ENCODE measurements around the gene ASCC3.
A peak's percentile ranks its signal among the peaks of the same experiment; 100 is the strongest.
"Not testable (repeated sequence)": the region's sequence is repeated elsewhere in the genome, so short reads cannot be mapped to it uniquely, and the experiment has no call there.

ASCC3 gene

DNA sequence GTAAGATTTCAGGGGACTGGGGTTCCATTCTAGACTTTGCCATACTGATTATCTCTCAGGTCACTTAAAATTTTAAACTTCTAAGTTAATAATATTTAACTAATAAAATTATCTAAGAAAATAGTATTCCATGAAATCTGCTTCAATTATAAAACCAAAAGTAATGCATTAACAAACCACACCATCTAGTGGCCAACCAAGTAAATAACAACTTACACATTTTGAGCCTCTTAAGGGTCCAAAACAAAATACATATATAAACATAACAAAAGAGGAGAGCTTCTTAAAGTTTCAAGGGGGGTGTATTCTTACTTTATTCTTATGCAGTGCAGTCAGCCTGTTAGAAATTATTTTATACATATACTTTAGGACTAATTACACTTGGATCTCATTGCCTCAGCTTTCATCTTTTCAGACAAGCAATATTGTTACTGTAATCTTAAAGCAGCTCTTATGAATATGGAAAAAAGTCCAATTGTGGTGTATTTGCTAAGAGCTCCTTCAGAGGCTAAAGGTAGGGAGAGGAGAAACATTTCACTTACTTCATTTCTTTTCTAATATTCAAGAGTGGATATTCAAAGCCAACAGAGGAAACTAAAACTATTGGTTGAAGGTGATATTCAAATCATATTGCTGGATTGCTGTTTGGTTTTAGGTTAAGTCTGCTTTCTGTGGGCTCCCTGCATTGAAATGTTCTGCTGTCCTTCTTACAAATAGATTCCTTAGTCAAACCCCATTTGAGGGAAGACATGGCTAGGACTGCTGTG is 216.7 kb downstream of the ASCC3 start:
- TF ChIP-seq, protein P1, sequence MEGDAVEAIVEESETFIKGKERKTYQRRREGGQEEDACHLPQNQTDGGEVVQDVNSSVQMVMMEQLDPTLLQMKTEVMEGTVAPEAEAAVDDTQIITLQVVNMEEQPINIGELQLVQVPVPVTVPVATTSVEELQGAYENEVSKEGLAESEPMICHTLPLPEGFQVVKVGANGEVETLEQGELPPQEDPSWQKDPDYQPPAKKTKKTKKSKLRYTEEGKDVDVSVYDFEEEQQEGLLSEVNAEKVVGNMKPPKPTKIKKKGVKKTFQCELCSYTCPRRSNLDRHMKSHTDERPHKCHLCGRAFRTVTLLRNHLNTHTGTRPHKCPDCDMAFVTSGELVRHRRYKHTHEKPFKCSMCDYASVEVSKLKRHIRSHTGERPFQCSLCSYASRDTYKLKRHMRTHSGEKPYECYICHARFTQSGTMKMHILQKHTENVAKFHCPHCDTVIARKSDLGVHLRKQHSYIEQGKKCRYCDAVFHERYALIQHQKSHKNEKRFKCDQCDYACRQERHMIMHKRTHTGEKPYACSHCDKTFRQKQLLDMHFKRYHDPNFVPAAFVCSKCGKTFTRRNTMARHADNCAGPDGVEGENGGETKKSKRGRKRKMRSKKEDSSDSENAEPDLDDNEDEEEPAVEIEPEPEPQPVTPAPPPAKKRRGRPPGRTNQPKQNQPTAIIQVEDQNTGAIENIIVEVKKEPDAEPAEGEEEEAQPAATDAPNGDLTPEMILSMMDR (IDR thresholded peaks at IDR 0.05; ENCODE audit: low read depth, low read length) = peak; percentile 61
- DNase-seq (ENCODE audit: extremely low read depth, low read depth) = peak; percentile 2

DNA sequence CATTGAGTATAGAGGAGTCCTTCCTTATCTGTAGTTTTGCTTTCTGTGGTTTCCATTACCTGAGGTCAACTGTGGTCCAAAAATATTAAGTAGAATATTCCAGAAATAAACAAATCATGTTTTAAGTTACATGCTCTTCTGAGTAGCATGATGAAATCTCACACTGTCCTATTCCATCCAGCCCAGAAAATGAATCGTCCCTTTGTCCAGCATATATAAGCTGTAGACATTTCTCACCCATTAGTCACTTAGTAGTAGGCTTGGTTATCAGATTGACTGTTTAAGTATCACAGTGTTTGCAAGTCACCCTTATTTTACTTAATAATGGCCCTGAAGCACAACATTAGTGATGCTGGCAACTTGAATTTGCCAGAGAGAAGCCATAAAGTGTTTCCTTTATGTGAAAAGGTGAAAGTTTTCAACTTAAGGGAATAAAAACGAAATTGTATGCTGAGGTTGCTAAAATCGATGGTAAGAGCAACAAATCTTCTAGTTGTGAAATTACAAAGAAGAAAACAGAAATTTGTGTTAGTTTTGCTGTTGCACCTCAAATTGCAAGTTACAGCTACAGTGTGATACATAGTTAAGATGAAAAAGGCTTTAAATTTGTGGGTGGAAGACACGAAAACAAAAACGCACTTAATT is 217.8 kb downstream of the ASCC3 start:
- TF ChIP-seq, protein P1 (IDR thresholded peaks at IDR 0.05; ENCODE audit: low read depth, low read length) = no peak
- DNase-seq (ENCODE audit: extremely low read depth, low read depth) = peak; percentile 24

DNA sequence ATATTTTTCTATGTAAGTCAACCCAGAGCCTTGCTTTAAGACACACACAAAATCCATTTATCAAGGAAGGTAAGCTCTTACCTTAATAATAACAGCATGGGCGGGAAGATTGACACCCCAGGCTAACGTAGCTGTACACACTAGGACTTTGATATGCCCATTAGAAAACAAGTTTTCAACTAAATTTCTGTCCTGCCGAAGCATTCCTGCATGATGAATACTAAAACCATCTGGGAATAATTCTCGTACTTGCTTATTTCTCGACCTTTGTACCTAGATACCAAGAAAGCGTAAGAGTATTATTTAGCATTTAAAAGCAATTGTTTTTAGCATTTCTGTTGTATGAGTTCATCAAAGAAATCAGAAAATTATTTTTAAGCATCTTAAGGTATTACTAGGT is 218.9 kb downstream of the ASCC3 start:
- no peak for DNase-seq (ENCODE audit: extremely low read depth, low read depth)
- TF ChIP-seq, protein P1 (IDR thresholded peaks at IDR 0.05; ENCODE audit: low read depth, low read length) = no peak

DNA sequence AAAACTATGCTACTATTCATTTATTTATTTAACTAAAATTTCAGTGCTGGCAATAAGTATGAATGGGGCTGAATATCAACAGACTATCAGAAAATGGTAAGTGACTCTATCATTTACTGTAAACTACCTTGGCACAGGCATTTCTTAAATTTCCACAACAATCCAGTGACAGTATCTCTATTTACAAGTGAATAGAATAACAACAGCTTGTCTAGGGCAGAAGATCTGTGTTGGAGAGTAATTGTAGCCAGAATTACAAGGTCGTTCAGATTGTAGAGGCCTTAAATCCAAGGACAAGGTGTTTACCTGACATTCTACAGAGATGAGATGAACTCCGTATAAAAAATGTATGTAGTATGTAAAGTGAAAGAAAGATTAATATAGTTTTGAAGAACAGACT is 222.6 kb downstream of the ASCC3 start:
- DNase-seq (ENCODE audit: extremely low read depth, low read depth) = no peak
- TF ChIP-seq, protein P1 (IDR thresholded peaks at IDR 0.05; ENCODE audit: low read depth, low read length) = no peak

DNA sequence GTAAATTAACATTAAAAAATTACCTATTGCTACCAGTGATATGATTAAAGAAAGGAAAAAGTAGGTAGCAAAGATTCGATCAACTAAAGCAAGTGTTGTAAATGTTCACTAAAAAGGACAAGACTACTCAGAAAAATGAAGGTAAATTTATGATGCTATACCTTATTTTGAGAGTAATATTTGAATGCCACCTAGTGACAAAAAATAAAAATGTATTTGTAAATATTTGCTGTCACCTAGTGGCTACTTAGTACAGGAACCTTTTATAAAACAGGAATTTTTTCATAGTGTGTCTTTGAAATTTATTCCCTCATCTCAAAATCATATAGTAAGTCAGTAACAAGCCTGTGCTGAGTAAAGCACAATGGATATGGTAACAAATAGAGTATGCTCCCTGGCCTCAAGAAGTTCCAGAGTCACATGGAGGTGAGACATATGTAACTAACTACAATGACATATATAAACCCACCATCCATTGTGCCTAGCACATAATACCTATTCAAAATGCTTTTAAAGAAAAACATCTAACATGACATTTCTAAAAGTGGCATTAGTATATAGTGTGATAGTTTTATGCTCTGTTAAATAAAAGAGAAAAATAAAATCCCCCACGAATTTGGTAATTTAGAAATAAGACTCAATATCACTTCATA is 223.3 kb downstream of the ASCC3 start:
- no peak for DNase-seq (ENCODE audit: extremely low read depth, low read depth)
- TF ChIP-seq, protein P1 (IDR thresholded peaks at IDR 0.05; ENCODE audit: low read depth, low read length) = peak; percentile 47

DNA sequence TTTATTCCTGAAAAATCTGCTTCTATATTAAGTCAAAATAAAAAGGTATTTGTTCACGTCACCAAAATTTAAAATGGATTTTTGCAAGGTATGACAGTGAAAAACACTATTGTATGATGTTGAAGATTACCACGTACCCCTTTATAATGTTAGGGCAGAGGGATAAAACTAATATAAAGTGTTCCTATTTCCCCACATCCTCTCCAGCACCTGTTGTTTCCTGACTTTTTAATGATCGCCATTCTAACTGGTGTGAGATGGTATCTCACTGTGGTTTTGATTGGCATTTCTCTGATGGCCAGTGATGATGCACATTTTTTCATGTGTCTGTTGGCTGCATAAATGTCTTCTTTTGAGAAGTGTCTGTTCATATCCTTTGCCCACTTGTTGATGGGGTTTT is 240.0 kb downstream of the ASCC3 start:
- not testable (repeated sequence) for DNase-seq (ENCODE audit: extremely low read depth, low read depth)

DNA sequence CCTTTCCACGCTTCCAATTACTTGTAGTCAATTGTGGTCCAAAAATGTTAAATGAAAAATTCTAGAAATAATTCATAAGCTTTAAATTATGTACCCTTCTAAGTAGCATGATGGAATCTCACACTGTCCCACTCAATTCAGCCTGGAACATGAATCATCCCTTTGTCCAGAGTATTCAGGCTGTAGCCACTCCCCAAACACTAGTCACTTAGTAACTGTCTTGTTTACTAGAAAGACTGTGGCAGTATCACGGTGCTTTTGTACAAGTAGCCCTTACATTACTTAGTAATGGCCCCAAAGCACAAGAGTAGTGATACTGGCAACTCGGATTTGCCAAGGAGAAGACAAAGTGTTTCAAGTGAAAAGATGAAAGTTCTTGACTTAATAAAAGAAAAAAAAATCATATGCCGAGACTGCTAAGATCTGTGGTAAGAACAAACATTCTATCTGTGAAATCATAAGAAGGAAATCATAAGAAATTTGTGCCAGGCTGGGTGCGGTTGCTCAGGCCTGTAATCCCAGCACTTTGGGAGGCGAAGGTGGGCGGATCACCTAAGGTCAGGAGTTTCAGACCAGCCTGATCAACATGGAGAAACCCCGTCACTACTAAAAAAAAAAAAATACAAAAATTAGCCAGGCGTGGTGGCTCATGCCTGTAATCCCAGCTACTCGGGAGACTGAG is 247.9 kb downstream of the ASCC3 start:
- TF ChIP-seq, protein P1 (IDR thresholded peaks at IDR 0.05; ENCODE audit: low read depth, low read length) = no peak
- DNase-seq (ENCODE audit: extremely low read depth, low read depth) = peak; percentile 27

Data from AG09319 (cell line).